MCF 10A (cell line): ENCODE data around the gene FAXC. TPM values are rescaled to one million over a fixed set of nuclear protein-coding genes. Genes with fewer than 3 reads are reported as not detected.
"Not testable (repeated sequence)": the region's sequence is repeated elsewhere in the genome, so short reads cannot be mapped to it uniquely, and the experiment has no call there.

Source experiments
- BruUV-seq: library from RNA; stranded (reverse); fragments of 400-500 nt; replicated peaks from 2 replicates; lab custom pipeline; 2021; lab: Mats Ljungman, UMichigan
- CTCF ChIA-PET: fragments of 300-600 bp; sonication (Branson Sonifier 250); formaldehyde crosslinking; extraction: SDS; loops from one replicate; lab custom pipeline; 2021; ENCODE audit warnings: antibody characterized with exemption, inconsistent platforms; lab: Yijun Ruan, JAX
- POLR2A ChIA-PET: fragments of 300-600, 350-650 bp; sonication (Branson Sonifier 250); formaldehyde crosslinking; extraction: SDS; loops from one replicate; lab custom pipeline; 2020; ENCODE audit warnings: antibody characterized with exemption, inconsistent platforms; lab: Yijun Ruan, JAX
- DNase-seq: peaks from one replicate; pipeline ENCODE4 v3.0.0-alpha.2; 2018; ENCODE audit not compliant: unreplicated experiment
- H3K27ac Mint-ChIP-seq: one replicate; pipeline ENCODE4 v1.8.0; 2022; ENCODE audit warnings: mild to moderate bottlenecking, low read depth, mixed read lengths; ENCODE audit not compliant: unreplicated experiment
- H3K27me3 Mint-ChIP-seq: one replicate; pipeline ENCODE4 v1.8.0; 2022; ENCODE audit warnings: mixed read lengths; ENCODE audit not compliant: insufficient read depth, unreplicated experiment
- H3K36me3 Mint-ChIP-seq: one replicate; pipeline ENCODE4 v1.8.0; 2022; ENCODE audit warnings: mild to moderate bottlenecking, moderate library complexity, mixed read lengths; ENCODE audit not compliant: insufficient read depth, unreplicated experiment
- H3K4me1 Mint-ChIP-seq: one replicate; pipeline ENCODE4 v1.8.0; 2022; ENCODE audit warnings: mixed read lengths; ENCODE audit not compliant: insufficient read depth, unreplicated experiment
- H3K4me3 Mint-ChIP-seq: one replicate; pipeline ENCODE4 v1.8.0; 2022; ENCODE audit warnings: mild to moderate bottlenecking, moderate library complexity, mixed read lengths; ENCODE audit not compliant: unreplicated experiment
- H3K9me3 Mint-ChIP-seq: one replicate; pipeline ENCODE4 v1.8.0; 2022; ENCODE audit warnings: mixed read lengths; ENCODE audit not compliant: unreplicated experiment
- intact Hi-C: fragments of 100-400 bp; cut with micrococcal nuclease; formaldehyde crosslinking; loops from 2 replicates; pipeline ENCODE4 v1.14.1; 2022
- total RNA-seq: library from RNA; stranded (reverse); gene quantifications from 2 replicates; pipeline ENCODE4 v1.2.3, GENCODE V29; 2022
- TF ChIP-seq, protein P1 (sequence below): fragments of 200-600 bp; IDR thresholded peaks from one replicate; pipeline ENCODE4 v1.8.0; 2022; ENCODE audit warnings: antibody characterized with exemption, mild to moderate bottlenecking; ENCODE audit not compliant: unreplicated experiment

Gene FAXC
- total RNA-seq, 1 experiment from 2014 or later: 2.3 TPM

DNA sequence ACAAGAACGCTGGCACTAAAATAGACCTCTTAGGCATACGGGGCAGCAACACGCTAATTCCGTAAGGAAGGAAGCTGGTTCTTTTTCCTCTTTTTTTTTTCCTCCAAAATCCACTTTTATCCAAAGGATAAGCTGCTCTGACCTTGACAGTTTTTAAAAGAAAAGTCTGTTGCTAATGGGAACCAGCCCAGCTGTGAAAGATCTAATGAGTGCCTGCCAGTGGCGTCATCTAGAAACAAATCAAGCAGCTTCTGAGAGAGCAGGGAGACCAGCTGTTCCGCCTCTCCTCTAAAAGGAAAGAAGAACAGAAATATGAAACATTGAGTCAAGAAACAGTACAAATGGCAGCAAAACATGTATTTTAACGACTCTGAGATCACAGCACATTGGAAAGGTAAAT lies 78.6 kb downstream of the FAXC start:
- intact Hi-C loops: no loop called here
- no peaks in the 10 kb centered on the region for H3K36me3 Mint-ChIP-seq
- no peak overlapping the region for H3K4me3 Mint-ChIP-seq
- H3K4me1 Mint-ChIP-seq: peaks cover 5% of the 10 kb centered on the region
- H3K27ac Mint-ChIP-seq: no peak overlapping the region
- no peak for DNase-seq
- no peaks in the 10 kb centered on the region for H3K9me3 Mint-ChIP-seq
- no TSS peak for BruUV-seq
- TF ChIP-seq, protein P1, sequence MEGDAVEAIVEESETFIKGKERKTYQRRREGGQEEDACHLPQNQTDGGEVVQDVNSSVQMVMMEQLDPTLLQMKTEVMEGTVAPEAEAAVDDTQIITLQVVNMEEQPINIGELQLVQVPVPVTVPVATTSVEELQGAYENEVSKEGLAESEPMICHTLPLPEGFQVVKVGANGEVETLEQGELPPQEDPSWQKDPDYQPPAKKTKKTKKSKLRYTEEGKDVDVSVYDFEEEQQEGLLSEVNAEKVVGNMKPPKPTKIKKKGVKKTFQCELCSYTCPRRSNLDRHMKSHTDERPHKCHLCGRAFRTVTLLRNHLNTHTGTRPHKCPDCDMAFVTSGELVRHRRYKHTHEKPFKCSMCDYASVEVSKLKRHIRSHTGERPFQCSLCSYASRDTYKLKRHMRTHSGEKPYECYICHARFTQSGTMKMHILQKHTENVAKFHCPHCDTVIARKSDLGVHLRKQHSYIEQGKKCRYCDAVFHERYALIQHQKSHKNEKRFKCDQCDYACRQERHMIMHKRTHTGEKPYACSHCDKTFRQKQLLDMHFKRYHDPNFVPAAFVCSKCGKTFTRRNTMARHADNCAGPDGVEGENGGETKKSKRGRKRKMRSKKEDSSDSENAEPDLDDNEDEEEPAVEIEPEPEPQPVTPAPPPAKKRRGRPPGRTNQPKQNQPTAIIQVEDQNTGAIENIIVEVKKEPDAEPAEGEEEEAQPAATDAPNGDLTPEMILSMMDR: no peak
- H3K27me3 Mint-ChIP-seq: no peaks in the 10 kb centered on the region
- CTCF ChIA-PET: interaction anchor here (0.6 kb wide), 1 partner anchor 13 kb away, joined by 3 read pairs; no protein-coding TSS in a partner anchor
- POLR2A ChIA-PET: no interaction called here

DNA sequence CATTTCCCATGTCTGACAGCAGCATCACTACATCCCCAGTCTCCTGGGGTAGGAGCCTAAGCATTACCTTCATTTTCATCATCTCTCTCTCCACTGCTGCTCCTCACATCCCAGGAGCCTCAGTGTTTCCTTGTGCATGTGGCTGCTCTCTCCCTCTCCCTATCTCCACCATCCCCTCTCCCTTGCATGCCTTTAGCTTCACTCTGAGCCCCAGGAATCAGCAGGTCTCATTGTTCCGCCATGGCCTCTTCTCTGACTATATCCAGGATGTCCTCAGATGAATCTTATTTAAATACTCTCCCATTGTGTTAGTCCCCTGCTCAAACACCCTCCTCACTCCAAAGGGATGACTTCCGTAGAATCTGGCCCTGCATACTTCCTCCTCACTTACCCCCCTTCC lies 79.4 kb downstream of the FAXC start:
- peaks cover 5% of the 10 kb centered on the region for H3K4me1 Mint-ChIP-seq
- H3K36me3 Mint-ChIP-seq: no peaks in the 10 kb centered on the region
- POLR2A ChIA-PET: no interaction called here
- H3K4me3 Mint-ChIP-seq: no peak overlapping the region
- TF ChIP-seq, protein P1: no peak
- DNase-seq: no peak
- CTCF ChIA-PET: interaction anchor here (0.6 to 2.3 kb wide), 3 partner anchors 12 to 150 kb away, joined by 4 to 8 read pairs (median 5); no protein-coding TSS in a partner anchor
- intact Hi-C loops: no loop called here
- BruUV-seq: no TSS peak
- no peak overlapping the region for H3K27ac Mint-ChIP-seq
- no peaks in the 10 kb centered on the region for H3K9me3 Mint-ChIP-seq
- no peaks in the 10 kb centered on the region for H3K27me3 Mint-ChIP-seq

DNA sequence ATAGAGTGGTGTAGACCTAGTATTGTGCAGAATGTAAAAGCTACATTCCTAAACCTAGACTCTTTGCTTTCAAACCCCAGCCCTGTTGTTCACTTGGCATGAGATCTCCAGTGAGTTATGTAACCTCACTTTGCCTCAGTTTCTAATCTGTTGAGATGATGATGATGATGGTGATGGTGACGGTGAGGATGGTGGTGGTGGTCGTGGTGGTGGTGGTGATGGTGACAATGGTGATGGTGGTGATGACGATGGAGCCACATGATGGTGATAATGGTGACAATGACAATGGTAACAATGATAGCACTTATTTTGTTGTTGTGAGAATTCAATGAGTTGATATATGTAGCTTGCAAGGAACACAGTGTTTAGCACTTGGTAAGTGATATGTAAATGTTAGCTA lies 80.3 kb downstream of the FAXC start:
- no peak overlapping the region for H3K27ac Mint-ChIP-seq
- no peaks in the 10 kb centered on the region for H3K27me3 Mint-ChIP-seq
- ChIA-PET CTCF (interaction anchor here (1.3 to 2.3 kb wide), 2 partner anchors 12 to 28 kb away, joined by 4 to 8 read pairs; no protein-coding TSS in a partner anchor), POLR2A (no interaction called here)
- no TSS peak for BruUV-seq
- no peaks in the 10 kb centered on the region for H3K36me3 Mint-ChIP-seq
- H3K9me3 Mint-ChIP-seq: no peaks in the 10 kb centered on the region
- TF ChIP-seq, protein P1: no peak
- peaks cover 5% of the 10 kb centered on the region for H3K4me1 Mint-ChIP-seq
- no peak for DNase-seq
- intact Hi-C loops: no loop called here
- no peak overlapping the region for H3K4me3 Mint-ChIP-seq

DNA sequence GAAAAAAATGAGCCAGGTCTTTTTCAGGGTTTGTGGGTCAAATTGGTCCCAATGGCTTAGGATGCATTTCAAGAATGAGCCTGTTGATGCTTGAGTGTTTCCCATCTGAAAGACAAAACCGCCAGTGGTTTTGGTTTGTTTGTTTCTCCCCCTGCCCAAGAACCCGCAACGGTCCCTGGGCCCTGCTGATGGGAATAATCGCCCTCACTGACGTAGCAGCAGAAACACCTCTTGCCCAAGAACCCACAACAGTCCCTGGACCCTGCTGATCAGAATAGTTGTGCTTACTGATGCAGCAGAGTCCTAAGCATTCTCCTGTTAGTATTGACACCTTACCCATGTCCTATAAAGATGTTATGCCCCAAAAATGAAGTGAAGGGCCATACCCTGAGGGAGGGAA lies 82.5 kb downstream of the FAXC start:
- H3K4me3 Mint-ChIP-seq, H3K36me3 Mint-ChIP-seq, H3K27me3 Mint-ChIP-seq, POLR2A ChIA-PET, intact Hi-C loops, H3K27ac Mint-ChIP-seq, DNase-seq, H3K4me1 Mint-ChIP-seq, BruUV-seq, H3K9me3 Mint-ChIP-seq: not testable (repeated sequence)
- CTCF ChIA-PET: interaction anchor here (0.6 to 1.1 kb wide), 2 partner anchors 64 to 1327 kb away, joined by 3 to 4 read pairs; no protein-coding TSS in a partner anchor

DNA sequence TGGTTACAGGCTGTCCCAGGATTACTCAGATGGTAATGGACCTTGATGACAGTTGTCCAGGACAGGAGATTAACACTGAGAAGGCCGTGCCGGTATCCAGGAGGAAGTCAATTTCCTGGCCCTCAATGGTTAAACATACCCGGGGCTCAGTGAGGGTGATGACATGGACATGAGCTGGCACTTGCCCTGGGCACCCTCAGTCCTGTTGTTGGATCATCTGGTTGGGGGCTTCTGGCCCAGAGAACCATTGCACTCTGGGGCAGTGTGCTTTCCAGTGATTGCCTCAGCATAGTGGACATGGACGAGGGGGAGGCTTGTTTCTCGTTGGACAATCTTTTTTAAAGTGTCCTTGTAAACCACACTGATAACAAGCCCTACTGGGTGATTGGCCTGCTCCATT lies 84.0 kb downstream of the FAXC start:
- H3K4me3 Mint-ChIP-seq, DNase-seq, POLR2A ChIA-PET, H3K4me1 Mint-ChIP-seq, intact Hi-C loops, H3K27ac Mint-ChIP-seq, H3K27me3 Mint-ChIP-seq, BruUV-seq, H3K9me3 Mint-ChIP-seq, H3K36me3 Mint-ChIP-seq: not testable (repeated sequence)
- CTCF ChIA-PET: interaction anchor here (0.6 to 0.8 kb wide), 2 partner anchors 22 to 1833 kb away, joined by 3 read pairs; no protein-coding TSS in a partner anchor
